Mesothelial cell of epicardium (in vitro differentiated cells): ENCODE results near the gene SERPINA4. TPM values are rescaled to one million over a fixed set of nuclear protein-coding genes. Genes with fewer than 3 reads are reported as not detected.

Source experiments
- DNase-seq, 2 experiments: peaks; one replicate each; pipeline ENCODE4 v3.0.0; 2021; ENCODE audit warnings: low spot score in 2 of 2; ENCODE audit not compliant: unreplicated experiment in 2 of 2
- H3K27ac Mint-ChIP-seq: 2 replicates; pipeline ENCODE4 v1.8.0; 2021; ENCODE audit warnings: mixed read lengths
- H3K27me3 Mint-ChIP-seq: 2 replicates; pipeline ENCODE4 v1.8.0; 2021; ENCODE audit warnings: low read depth, mixed read lengths
- H3K36me3 Mint-ChIP-seq: 2 replicates; pipeline ENCODE4 v1.8.0; 2021; ENCODE audit warnings: mixed read lengths
- H3K4me1 Mint-ChIP-seq: 2 replicates; pipeline ENCODE4 v1.8.0; 2021; ENCODE audit warnings: mixed read lengths
- H3K4me3 Mint-ChIP-seq: 2 replicates; pipeline ENCODE4 v1.8.0; 2021; ENCODE audit warnings: mild to moderate bottlenecking, moderate library complexity, mixed read lengths
- H3K9me3 Mint-ChIP-seq: 2 replicates; pipeline ENCODE4 v1.8.0; 2021; ENCODE audit warnings: mixed read lengths
- total RNA-seq: library from RNA; stranded (reverse); gene quantifications from 3 replicates; pipeline ENCODE4 v1.2.1, GENCODE V29; 2021
- TF ChIP-seq, protein P1 (sequence below): fragments of 200-600 bp; sonication (generic); IDR thresholded peaks from one replicate; pipeline ENCODE4 v1.5.0; 2021; ENCODE audit warnings: antibody characterized with exemption; ENCODE audit not compliant: unreplicated experiment

The SERPINA4 gene
- total RNA-seq, 1 donor from 2014 or later: not detected

DNA sequence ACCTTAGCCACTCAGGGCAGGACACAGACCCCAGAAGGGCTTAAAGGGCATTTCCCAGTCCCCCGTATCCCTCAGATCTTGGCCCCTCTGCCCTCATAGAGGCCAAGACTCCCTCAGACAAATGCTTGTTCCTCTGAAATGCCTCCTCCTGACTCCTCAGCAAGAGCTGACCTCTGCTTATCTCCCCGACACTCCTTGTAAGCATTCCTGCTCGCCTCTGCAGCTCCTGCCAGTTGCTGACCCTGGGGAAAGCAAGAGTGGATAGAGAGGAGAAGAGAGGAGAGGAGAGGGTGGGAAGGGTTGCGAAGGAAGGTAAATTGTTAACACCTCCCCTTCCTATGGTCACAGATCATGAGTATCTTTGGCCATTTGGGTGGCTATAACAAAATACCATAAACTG is 27.1 kb downstream of the SERPINA4 start:
- Mint-ChIP-seq H3K27ac (no peak overlapping the region), H3K4me3 (no peak overlapping the region), H3K36me3 (no peaks in the 10 kb centered on the region), H3K27me3 (peaks cover 13% of the 10 kb centered on the region), H3K4me1 (no peaks in the 10 kb centered on the region), H3K9me3 (no peaks in the 10 kb centered on the region)
- no peak for DNase-seq
- TF ChIP-seq, protein P1, sequence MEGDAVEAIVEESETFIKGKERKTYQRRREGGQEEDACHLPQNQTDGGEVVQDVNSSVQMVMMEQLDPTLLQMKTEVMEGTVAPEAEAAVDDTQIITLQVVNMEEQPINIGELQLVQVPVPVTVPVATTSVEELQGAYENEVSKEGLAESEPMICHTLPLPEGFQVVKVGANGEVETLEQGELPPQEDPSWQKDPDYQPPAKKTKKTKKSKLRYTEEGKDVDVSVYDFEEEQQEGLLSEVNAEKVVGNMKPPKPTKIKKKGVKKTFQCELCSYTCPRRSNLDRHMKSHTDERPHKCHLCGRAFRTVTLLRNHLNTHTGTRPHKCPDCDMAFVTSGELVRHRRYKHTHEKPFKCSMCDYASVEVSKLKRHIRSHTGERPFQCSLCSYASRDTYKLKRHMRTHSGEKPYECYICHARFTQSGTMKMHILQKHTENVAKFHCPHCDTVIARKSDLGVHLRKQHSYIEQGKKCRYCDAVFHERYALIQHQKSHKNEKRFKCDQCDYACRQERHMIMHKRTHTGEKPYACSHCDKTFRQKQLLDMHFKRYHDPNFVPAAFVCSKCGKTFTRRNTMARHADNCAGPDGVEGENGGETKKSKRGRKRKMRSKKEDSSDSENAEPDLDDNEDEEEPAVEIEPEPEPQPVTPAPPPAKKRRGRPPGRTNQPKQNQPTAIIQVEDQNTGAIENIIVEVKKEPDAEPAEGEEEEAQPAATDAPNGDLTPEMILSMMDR: no peak

DNA sequence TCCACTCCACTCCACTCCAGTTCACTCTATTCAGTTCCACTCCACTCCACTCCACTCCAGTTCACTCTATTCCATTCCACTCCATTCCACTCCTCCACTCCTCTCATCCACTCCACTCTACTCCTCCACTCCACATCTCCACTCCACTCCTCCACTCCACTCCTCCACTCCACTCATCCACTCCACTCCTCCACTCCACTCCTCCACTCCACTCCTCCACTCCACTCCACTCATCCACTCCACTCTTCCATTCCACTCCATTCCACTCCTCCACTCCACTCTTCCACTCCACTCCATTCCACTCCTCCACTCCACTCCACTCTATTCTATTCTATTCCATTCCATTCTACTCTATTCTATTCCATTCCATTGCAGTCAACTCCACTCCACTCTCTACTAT is 29.8 kb downstream of the SERPINA4 start:
- TF ChIP-seq, protein P1: no peak
- H3K4me1 Mint-ChIP-seq: no peaks in the 10 kb centered on the region
- no peak for DNase-seq
- H3K4me3 Mint-ChIP-seq: no peak overlapping the region
- peaks cover 17% of the 10 kb centered on the region for H3K27me3 Mint-ChIP-seq
- no peak overlapping the region for H3K27ac Mint-ChIP-seq
- H3K9me3 Mint-ChIP-seq: no peaks in the 10 kb centered on the region
- no peaks in the 10 kb centered on the region for H3K36me3 Mint-ChIP-seq

DNA sequence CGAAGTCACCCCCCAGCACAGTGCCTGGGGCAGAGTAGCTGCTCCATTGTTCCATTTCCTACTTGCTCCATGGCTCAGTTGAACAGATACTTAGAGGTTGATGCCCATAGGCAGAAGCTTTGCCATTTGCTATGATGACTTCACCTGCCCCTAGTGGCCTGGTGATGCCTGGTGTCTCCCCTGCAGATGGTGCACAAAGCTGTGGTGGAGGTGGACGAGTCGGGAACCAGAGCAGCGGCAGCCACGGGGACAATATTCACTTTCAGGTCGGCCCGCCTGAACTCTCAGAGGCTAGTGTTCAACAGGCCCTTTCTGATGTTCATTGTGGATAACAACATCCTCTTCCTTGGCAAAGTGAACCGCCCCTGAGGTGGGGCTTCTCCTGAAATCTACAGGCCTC is 30.6 kb downstream of the SERPINA4 start:
- no peaks in the 10 kb centered on the region for H3K9me3 Mint-ChIP-seq
- no peak for DNase-seq
- TF ChIP-seq, protein P1: no peak
- H3K4me3 Mint-ChIP-seq: no peak overlapping the region
- H3K27me3 Mint-ChIP-seq: peaks cover 18% of the 10 kb centered on the region
- H3K27ac Mint-ChIP-seq: no peak overlapping the region
- H3K36me3 Mint-ChIP-seq: no peaks in the 10 kb centered on the region
- no peaks in the 10 kb centered on the region for H3K4me1 Mint-ChIP-seq

- Mint-ChIP-seq H3K9me3 (no peaks in the 10 kb centered on the region), H3K4me3 (no peak overlapping the region), H3K27ac (no peak overlapping the region), H3K36me3 (no peaks in the 10 kb centered on the region), H3K27me3 (peaks cover 14% of the 10 kb centered on the region), H3K4me1 (no peaks in the 10 kb centered on the region)
- TF ChIP-seq, protein P1: no peak
- no peak for DNase-seq
Measured at GRCh38 chr14:94592457-94592856, 31.2 kb downstream of the SERPINA4 start.

GRCh38 chr14:94593376-94593748 is 32.1 kb downstream of the SERPINA4 start:
- H3K9me3 Mint-ChIP-seq: no peaks in the 10 kb centered on the region
- no peaks in the 10 kb centered on the region for H3K36me3 Mint-ChIP-seq
- no peak overlapping the region for H3K4me3 Mint-ChIP-seq
- no peaks in the 10 kb centered on the region for H3K4me1 Mint-ChIP-seq
- TF ChIP-seq, protein P1: no peak
- no peak overlapping the region for H3K27ac Mint-ChIP-seq
- no peak for DNase-seq
- H3K27me3 Mint-ChIP-seq: peaks cover 13% of the 10 kb centered on the region
